GM12864 (cell line): Measurements from ENCODE around the gene MSI1.

ENCODE experiments used
- DNase-seq: peaks from one replicate; pipeline ENCODE4 v3.0.0-alpha.2; 2011; ENCODE audit warnings: low read depth
- H3K4me3 ChIP-seq: 2 replicates; pipeline ENCODE4 v1.5.1; 2011; ENCODE audit warnings: mild to moderate bottlenecking, low read depth, low read length, control low read depth
- TF ChIP-seq, protein P1 (sequence below): IDR thresholded peaks from 2 replicates; pipeline ENCODE4 v1.5.1; 2011; ENCODE audit warnings: low read depth, mild to moderate bottlenecking, moderate library complexity, low read length, control low read depth, inconsistent platforms; ENCODE audit errors: missing control alignments

The MSI1 gene

DNA sequence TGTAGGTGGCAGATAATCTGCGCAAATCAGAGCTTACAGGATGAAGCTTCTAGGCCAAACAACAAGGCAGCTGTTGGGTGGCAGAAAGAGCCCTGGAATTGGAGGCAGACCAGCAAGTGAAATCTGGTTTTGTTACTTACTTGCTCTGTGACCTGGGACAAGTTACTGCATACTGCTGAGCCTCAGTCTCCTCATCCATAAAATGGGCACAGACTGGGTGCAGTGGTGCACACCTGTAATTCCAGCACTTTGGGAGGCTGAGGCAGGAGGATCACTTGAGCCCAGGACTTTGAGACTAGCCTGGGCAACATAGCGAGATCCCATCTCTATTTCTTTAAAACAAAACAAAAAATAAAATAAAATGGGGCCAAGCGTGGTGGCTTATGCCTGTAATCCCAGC is 37.6 kb upstream of the MSI1 start:
- no peak for DNase-seq
- no peak overlapping the region for H3K4me3 ChIP-seq
- TF ChIP-seq, protein P1, sequence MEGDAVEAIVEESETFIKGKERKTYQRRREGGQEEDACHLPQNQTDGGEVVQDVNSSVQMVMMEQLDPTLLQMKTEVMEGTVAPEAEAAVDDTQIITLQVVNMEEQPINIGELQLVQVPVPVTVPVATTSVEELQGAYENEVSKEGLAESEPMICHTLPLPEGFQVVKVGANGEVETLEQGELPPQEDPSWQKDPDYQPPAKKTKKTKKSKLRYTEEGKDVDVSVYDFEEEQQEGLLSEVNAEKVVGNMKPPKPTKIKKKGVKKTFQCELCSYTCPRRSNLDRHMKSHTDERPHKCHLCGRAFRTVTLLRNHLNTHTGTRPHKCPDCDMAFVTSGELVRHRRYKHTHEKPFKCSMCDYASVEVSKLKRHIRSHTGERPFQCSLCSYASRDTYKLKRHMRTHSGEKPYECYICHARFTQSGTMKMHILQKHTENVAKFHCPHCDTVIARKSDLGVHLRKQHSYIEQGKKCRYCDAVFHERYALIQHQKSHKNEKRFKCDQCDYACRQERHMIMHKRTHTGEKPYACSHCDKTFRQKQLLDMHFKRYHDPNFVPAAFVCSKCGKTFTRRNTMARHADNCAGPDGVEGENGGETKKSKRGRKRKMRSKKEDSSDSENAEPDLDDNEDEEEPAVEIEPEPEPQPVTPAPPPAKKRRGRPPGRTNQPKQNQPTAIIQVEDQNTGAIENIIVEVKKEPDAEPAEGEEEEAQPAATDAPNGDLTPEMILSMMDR: no peak

DNA sequence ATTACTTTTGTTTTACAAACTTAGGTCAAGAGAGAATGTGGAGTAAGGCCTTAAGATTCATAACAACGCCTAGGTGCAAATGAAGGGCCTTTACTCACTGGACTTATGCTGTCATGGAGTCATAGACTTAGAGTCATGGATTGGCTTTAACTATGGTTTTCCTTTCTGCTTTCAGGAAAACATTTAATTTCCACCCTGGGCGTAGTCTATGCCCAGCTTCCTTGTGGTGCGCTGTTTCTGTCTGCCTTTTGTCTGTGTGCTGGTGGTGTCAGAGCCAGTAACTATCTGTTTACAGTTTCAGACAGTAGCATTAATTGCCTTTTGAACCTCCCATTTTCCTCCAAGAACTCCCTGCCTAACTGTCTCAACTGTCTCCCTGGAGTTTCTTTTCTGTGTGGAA is 37.1 kb upstream of the MSI1 start:
- no peak overlapping the region for H3K4me3 ChIP-seq
- DNase-seq: no peak
- TF ChIP-seq, protein P1: no peak

DNA sequence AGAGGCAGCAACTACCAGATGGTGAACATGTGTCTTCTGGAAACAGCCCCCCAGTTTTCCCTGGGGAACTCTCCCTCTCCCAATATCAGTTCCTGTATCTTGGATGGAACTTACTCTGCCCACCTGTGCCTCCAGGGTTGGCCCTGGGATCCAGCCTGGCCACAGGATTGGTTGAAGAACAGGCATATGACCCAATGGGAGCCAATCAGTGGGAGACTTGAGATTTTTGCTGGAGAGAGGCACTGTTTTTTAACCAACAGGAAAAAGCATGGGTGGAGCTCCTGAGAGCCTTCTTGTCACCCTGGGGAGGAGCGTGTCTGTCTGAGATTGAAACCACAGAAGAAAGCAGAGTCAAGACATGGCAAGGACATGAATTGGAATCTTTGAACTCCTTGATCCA is 35.3 kb upstream of the MSI1 start:
- no peak overlapping the region for H3K4me3 ChIP-seq
- no peak for DNase-seq
- TF ChIP-seq, protein P1: no peak

GRCh38 chr12:120403869-120404268 is 34.9 kb upstream of the MSI1 start:
- no peak for DNase-seq
- H3K4me3 ChIP-seq: no peak overlapping the region
- TF ChIP-seq, protein P1: no peak

GRCh38 chr12:120402217-120402616 is 33.3 kb upstream of the MSI1 start:
- TF ChIP-seq, protein P1: no peak
- H3K4me3 ChIP-seq: no peak overlapping the region
- DNase-seq: no peak

GRCh38 chr12:120399531-120399930 is 30.6 kb upstream of the MSI1 start:
- H3K4me3 ChIP-seq: no peak overlapping the region
- TF ChIP-seq, protein P1: no peak
- DNase-seq: peak; percentile 5

- no peak overlapping the region for H3K4me3 ChIP-seq
- TF ChIP-seq, protein P1: no peak
- no peak for DNase-seq
Observed at GRCh38 chr12:120397824-120398540, 29.0 kb upstream of the MSI1 start.
